NB4 (cell line): Measurements from ENCODE around the gene SERPINA4.

Experiments used
- CTCF ChIP-seq: IDR thresholded peaks from one replicate; pipeline ENCODE4 v1.5.1; 2012; ENCODE audit warnings: low read depth, low read length
- TF ChIP-seq, protein P1 (sequence below): IDR thresholded peaks from 2 replicates; pipeline ENCODE4 v1.6.1; 2011; ENCODE audit warnings: low read depth, low read length

DNA sequence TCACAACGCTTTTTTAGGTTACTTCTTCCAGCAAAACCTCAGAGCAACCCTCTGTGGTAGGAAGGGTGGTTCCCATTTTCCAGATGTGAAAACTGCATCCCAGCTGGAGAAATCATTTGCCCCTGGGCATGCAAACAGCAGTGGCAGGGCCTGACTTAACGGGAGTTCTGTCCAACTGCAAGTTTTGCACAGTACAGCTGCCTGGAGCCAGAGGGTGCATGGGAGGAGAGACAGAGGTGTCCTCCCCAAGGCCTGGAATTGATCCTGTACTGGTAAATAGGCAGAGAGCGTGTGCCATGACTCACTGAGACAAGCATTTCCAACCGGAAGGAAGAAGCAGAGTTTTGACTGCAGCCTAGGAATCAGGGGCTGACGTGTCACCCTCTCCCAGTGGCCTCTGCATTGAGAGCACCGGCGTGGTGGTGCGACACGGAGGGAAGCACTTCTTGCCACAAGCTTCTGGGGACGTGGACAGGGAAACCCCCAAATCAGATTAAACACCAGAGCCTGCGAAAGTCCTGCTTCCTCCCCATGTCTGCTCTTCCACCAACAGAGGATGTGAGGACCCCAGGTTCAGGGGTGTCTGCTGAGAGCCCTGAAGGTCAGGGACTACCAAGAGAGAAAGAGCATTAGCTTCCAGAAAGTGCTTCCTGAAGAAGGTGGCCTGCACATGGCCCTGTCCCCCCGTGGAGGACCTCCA is 19.0 kb upstream of the SERPINA4 start:
- no peak for TF ChIP-seq CTCF
- TF ChIP-seq, protein P1, sequence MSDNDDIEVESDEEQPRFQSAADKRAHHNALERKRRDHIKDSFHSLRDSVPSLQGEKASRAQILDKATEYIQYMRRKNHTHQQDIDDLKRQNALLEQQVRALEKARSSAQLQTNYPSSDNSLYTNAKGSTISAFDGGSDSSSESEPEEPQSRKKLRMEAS = no peak
